ENCODE measurements around the gene CD274. TPM values are rescaled to one million over a fixed set of nuclear protein-coding genes. Genes with fewer than 3 reads are reported as not detected.

Gene CD274
- total RNA-seq, 2 experiments from 2014 or later, result 5.3 to 6.3 TPM

GRCh38 chr9:5486988-5487387 lies 36.6 kb downstream of the CD274 start:
- no peaks in the 10 kb centered on the region for H3K4me1 ChIP-seq (ENCODE audit: insufficient read depth, low read length)
- Mint-ChIP-seq H3K4me1 (ENCODE audit: low read depth) (no peaks in the 10 kb centered on the region), H3K27ac (no peak overlapping the region), H3K27me3 (no peaks in the 10 kb centered on the region), H3K36me3 (ENCODE audit: low read depth) (no peaks in the 10 kb centered on the region), H3K4me3 (no peak overlapping the region), H3K9me3 (no peaks in the 10 kb centered on the region)
- no peaks in the 10 kb centered on the region for H3K36me3 ChIP-seq (ENCODE audit: insufficient read depth, low read length)
- DNase-seq (peak in 1 of 14 experiments; percentile 7), ATAC-seq (ENCODE audit: poor library complexity) (no peak)
- ChIA-PET CTCF (no interaction called here), POLR2A (no interaction called here)
- H3K27me3 ChIP-seq (ENCODE audit: control insufficient read depth in 1 of 2, insufficient read depth in 2 of 2, low read length in 2 of 2), result no peaks in the 10 kb centered on the region
- no peak overlapping the region for H3K27ac ChIP-seq (ENCODE audit: low read depth in 1 of 2, low read length in 2 of 2)
- intact Hi-C loops (cut with DNase I, micrococcal nuclease), result no loop called here
- H3K4me3 ChIP-seq (ENCODE audit: low read length), result no peak overlapping the region
- TF ChIP-seq CTCF (IDR thresholded peaks at IDR 0.05), result no peak
- H3K9me3 ChIP-seq (ENCODE audit: control insufficient read depth in 1 of 2, insufficient read depth in 1 of 2, low read length in 2 of 2), result no peaks in the 10 kb centered on the region

- H3K4me3 ChIP-seq (ENCODE audit: low read length), result no peak overlapping the region
- Mint-ChIP-seq H3K27me3 (no peaks in the 10 kb centered on the region), H3K27ac (no peak overlapping the region), H3K4me1 (ENCODE audit: low read depth) (no peaks in the 10 kb centered on the region), H3K4me3 (no peak overlapping the region), H3K9me3 (no peaks in the 10 kb centered on the region), H3K36me3 (ENCODE audit: low read depth) (no peaks in the 10 kb centered on the region)
- H3K27me3 ChIP-seq (ENCODE audit: control insufficient read depth in 1 of 2, insufficient read depth in 2 of 2, low read length in 2 of 2), result no peaks in the 10 kb centered on the region
- H3K4me1 ChIP-seq (ENCODE audit: insufficient read depth, low read length), result no peaks in the 10 kb centered on the region
- no peak for ATAC-seq (ENCODE audit: poor library complexity)
- TF ChIP-seq CTCF (IDR thresholded peaks at IDR 0.05), result no peak
- no peaks in the 10 kb centered on the region for H3K36me3 ChIP-seq (ENCODE audit: insufficient read depth, low read length)
- CTCF ChIA-PET, result no interaction called here
- POLR2A ChIA-PET, result no interaction called here
- H3K9me3 ChIP-seq (ENCODE audit: control insufficient read depth in 1 of 2, insufficient read depth in 1 of 2, low read length in 2 of 2), result no peaks in the 10 kb centered on the region
- H3K27ac ChIP-seq (ENCODE audit: low read depth in 1 of 2, low read length in 2 of 2), result no peak overlapping the region
- intact Hi-C loops (cut with DNase I, micrococcal nuclease), result no loop called here
- DNase-seq, result no peak
These were observed 38.1 kb downstream of the CD274 start for GRCh38 chr9:5488221-5489008.

- no peaks in the 10 kb centered on the region for H3K9me3 ChIP-seq (ENCODE audit: control insufficient read depth in 1 of 2, insufficient read depth in 1 of 2, low read length in 2 of 2)
- no peak for TF ChIP-seq CTCF (IDR thresholded peaks at IDR 0.05)
- no peak overlapping the region for H3K27ac ChIP-seq (ENCODE audit: low read depth in 1 of 2, low read length in 2 of 2)
- CTCF ChIA-PET, result no interaction called here
- no peaks in the 10 kb centered on the region for H3K27me3 ChIP-seq (ENCODE audit: control insufficient read depth in 1 of 2, insufficient read depth in 2 of 2, low read length in 2 of 2)
- intact Hi-C loops (cut with DNase I, micrococcal nuclease), result no loop called here
- DNase-seq (no peak), ATAC-seq (ENCODE audit: poor library complexity) (no peak)
- H3K36me3 ChIP-seq (ENCODE audit: insufficient read depth, low read length), result no peaks in the 10 kb centered on the region
- H3K27ac Mint-ChIP-seq, result no peak overlapping the region
- H3K27me3 Mint-ChIP-seq, result no peaks in the 10 kb centered on the region
- no peaks in the 10 kb centered on the region for H3K9me3 Mint-ChIP-seq
- no peaks in the 10 kb centered on the region for H3K36me3 Mint-ChIP-seq (ENCODE audit: low read depth)
- POLR2A ChIA-PET, result interaction anchor here (1.2 kb wide), 1 partner anchor 31 kb away, joined by 3 read pairs; no protein-coding TSS in a partner anchor
- peaks cover 4% of the 10 kb centered on the region for H3K4me1 ChIP-seq (ENCODE audit: insufficient read depth, low read length)
- H3K4me1 Mint-ChIP-seq (ENCODE audit: low read depth), result peaks cover 5% of the 10 kb centered on the region
- no peak overlapping the region for H3K4me3 Mint-ChIP-seq
- H3K4me3 ChIP-seq (ENCODE audit: low read length), result no peak overlapping the region
These were observed 39.5 kb downstream of the CD274 start for GRCh38 chr9:5489630-5490490.
